HepG2 (cell line): ENCODE measurements around the gene DAPK1. TPM values are rescaled to one million over a fixed set of nuclear protein-coding genes. Genes with fewer than 3 reads are reported as not detected.

Experiments used
- AHDC1 ChIP-seq: sonication (generic); formaldehyde crosslinking; IDR thresholded peaks from 2 replicates; pipeline ENCODE4 v1.5.1; 2020; ENCODE audit warnings: mild to moderate bottlenecking, missing genetic modification reagents, borderline replicate concordance
- FOXA1 ChIP-seq, 2 experiments: fragments of 450-650 bp in 1 of 2; sonication (generic) in 1 of 2; formaldehyde crosslinking in 1 of 2; IDR thresholded peaks; 2 replicates each; pipeline versions ENCODE4 v1.4.0 to v1.6.1; 2016 to 2020; ENCODE audit warnings: missing genetic modification reagents in 1 of 2
- HMG20A ChIP-seq: IDR thresholded peaks from 2 replicates; pipeline ENCODE4 v1.6.1; 2016; ENCODE audit warnings: borderline replicate concordance
- HMGXB3 ChIP-seq: sonication (generic); formaldehyde crosslinking; IDR thresholded peaks from 2 replicates; pipeline ENCODE4 v1.4.0; 2020; ENCODE audit warnings: missing genetic modification reagents, borderline replicate concordance
- HNRNPK ChIP-seq: fragments of 200-400 bp; formaldehyde crosslinking; IDR thresholded peaks from 2 replicates; pipeline ENCODE4 v1.6.1; 2018; ENCODE audit warnings: low read length, low read depth, moderate library complexity, mild to moderate bottlenecking; ENCODE audit not compliant: poor library complexity, severe bottlenecking
- KAT2B ChIP-seq: fragments of 150-350 bp; IDR thresholded peaks from 2 replicates; pipeline ENCODE4 v1.6.1; 2014; ENCODE audit warnings: low read depth, low read length, borderline replicate concordance
- MTA3 ChIP-seq: sonication (generic); formaldehyde crosslinking; IDR thresholded peaks from 2 replicates; pipeline ENCODE4 v1.4.0; 2020; ENCODE audit warnings: missing genetic modification reagents
- NFYC ChIP-seq: IDR thresholded peaks from 2 replicates; pipeline ENCODE4 v1.6.1; 2016; ENCODE audit warnings: missing genetic modification reagents, missing compliant biosample characterization
- PAF1 ChIP-seq: IDR thresholded peaks from 2 replicates; pipeline ENCODE4 v1.6.1; 2016; ENCODE audit warnings: missing genetic modification reagents, missing compliant biosample characterization
- PHF5A ChIP-seq: IDR thresholded peaks from one replicate; pipeline ENCODE4 v1.6.1; 2018; ENCODE audit warnings: low read depth, missing genetic modification reagents; ENCODE audit not compliant: unreplicated experiment
- PHF8 ChIP-seq: sonication (generic); formaldehyde crosslinking; IDR thresholded peaks from 2 replicates; pipeline ENCODE4 v1.5.0; 2020; ENCODE audit warnings: missing genetic modification reagents
- RARA ChIP-seq: IDR thresholded peaks from 2 replicates; pipeline ENCODE4 v1.6.1; 2016; ENCODE audit warnings: missing genetic modification reagents, missing compliant biosample characterization
- SALL1 ChIP-seq: sonication (generic); formaldehyde crosslinking; IDR thresholded peaks from 2 replicates; pipeline ENCODE4 v1.8.0; 2022; ENCODE audit warnings: mild to moderate bottlenecking, missing genetic modification reagents
- ZNF337 ChIP-seq: sonication (generic); formaldehyde crosslinking; IDR thresholded peaks from 2 replicates; pipeline ENCODE4 v1.5.1; 2020; ENCODE audit warnings: missing genetic modification reagents, low read depth, mild to moderate bottlenecking, borderline replicate concordance
- ZNF510 ChIP-seq: sonication (generic); formaldehyde crosslinking; IDR thresholded peaks from 2 replicates; pipeline ENCODE4 v1.4.0; 2020; ENCODE audit warnings: low read depth, mild to moderate bottlenecking, missing genetic modification reagents
- ZNF556 ChIP-seq: sonication (generic); formaldehyde crosslinking; IDR thresholded peaks from 2 replicates; pipeline ENCODE4 v1.4.0; 2020; ENCODE audit warnings: mild to moderate bottlenecking, missing genetic modification reagents, borderline replicate concordance
- ZNF709 ChIP-seq: sonication (generic); formaldehyde crosslinking; IDR thresholded peaks from 2 replicates; pipeline ENCODE4 v1.5.0; 2020; ENCODE audit warnings: mild to moderate bottlenecking, missing genetic modification reagents
- ZNF776 ChIP-seq: sonication (generic); formaldehyde crosslinking; IDR thresholded peaks from 2 replicates; pipeline ENCODE4 v1.4.0; 2020; ENCODE audit warnings: mild to moderate bottlenecking, missing genetic modification reagents
- ZNF879 ChIP-seq: sonication (generic); formaldehyde crosslinking; IDR thresholded peaks from 2 replicates; pipeline ENCODE4 v1.8.1; 2023; ENCODE audit warnings: missing genetic modification reagents
- polyA plus RNA-seq, 8 experiments: library from polyadenylated mRNA; depleted of rRNA in 3 of 8; stranded (reverse) in 7 of 8; unstranded in 1 of 8; fragments of >200 nt; fragmentation: Illumina TruSeq in 4 of 8; extraction: Trizol in 4 of 8; gene quantifications; 2 replicates each; pipeline versions ENCODE4 v1.2.1 to v1.2.3, GENCODE V29; 2011 to 2016; ENCODE audit warnings: low read depth in 4 of 8, missing spikeins in 1 of 8, mixed read lengths in 1 of 8; ENCODE audit not compliant: insufficient read depth in 1 of 8
- total RNA-seq, 5 experiments: library from RNA; depleted of rRNA; stranded (reverse); fragments of >200 nt; fragmentation: Illumina TruSeq; extraction: Trizol; gene quantifications; 2 replicates each; pipeline ENCODE4 v1.2.3, GENCODE V29; 2016; ENCODE audit warnings: low read depth in 1 of 5
- TF ChIP-seq, protein P1 (sequence below): sonication (generic); formaldehyde crosslinking; conservative IDR thresholded peaks from 2 replicates; pipeline ENCODE4 v1.8.0; 2022; ENCODE audit warnings: low read depth, missing genetic modification reagents

Gene DAPK1
- total and polyA plus RNA-seq, 2 of the 13 experiments (the other 11 are each of a cell fraction or from before 2014, with no cell fraction given), result 35.7 to 35.9 TPM

- TF ChIP-seq HMGXB3 (CRISPR knock-in tag), result 0 out of 2 replicates have a peak, but pooled peaks have one; percentile 26
- TF ChIP-seq SALL1, result peak; percentile 79
- no peak for TF ChIP-seq PHF5A (CRISPR knock-in tag)
- TF ChIP-seq PHF8 (CRISPR knock-in tag), result no peak
- no peak for TF ChIP-seq ZNF709
- no peak for TF ChIP-seq FOXA1 (IDR thresholded peaks at IDR 0.05)
- peak; percentile 85 for TF ChIP-seq FOXA1 (CRISPR knock-in tag; IDR thresholded peaks at IDR 0.05)
- no peak for TF ChIP-seq PAF1
- peak; percentile 44; the same call in 1 of the 2 replicates for TF ChIP-seq AHDC1 (CRISPR knock-in tag)
- TF ChIP-seq HNRNPK, result no peak
- TF ChIP-seq HMG20A (CRISPR knock-in tag), result peak; percentile 84
- TF ChIP-seq, protein P1, sequence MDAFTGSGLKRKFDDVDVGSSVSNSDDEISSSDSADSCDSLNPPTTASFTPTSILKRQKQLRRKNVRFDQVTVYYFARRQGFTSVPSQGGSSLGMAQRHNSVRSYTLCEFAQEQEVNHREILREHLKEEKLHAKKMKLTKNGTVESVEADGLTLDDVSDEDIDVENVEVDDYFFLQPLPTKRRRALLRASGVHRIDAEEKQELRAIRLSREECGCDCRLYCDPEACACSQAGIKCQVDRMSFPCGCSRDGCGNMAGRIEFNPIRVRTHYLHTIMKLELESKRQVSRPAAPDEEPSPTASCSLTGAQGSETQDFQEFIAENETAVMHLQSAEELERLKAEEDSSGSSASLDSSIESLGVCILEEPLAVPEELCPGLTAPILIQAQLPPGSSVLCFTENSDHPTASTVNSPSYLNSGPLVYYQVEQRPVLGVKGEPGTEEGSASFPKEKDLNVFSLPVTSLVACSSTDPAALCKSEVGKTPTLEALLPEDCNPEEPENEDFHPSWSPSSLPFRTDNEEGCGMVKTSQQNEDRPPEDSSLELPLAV (CRISPR knock-in tag), result no peak
- no peak for TF ChIP-seq ZNF556
- TF ChIP-seq ZNF776 (CRISPR knock-in tag), result no peak
- no peak for TF ChIP-seq NFYC (CRISPR knock-in tag)
- 0 out of 2 replicates have a peak, but pooled peaks have one; percentile 39 for TF ChIP-seq RARA (CRISPR knock-in tag)
- no peak for TF ChIP-seq KAT2B
- TF ChIP-seq MTA3 (CRISPR knock-in tag), result no peak
- TF ChIP-seq ZNF337 (CRISPR knock-in tag), result no peak
- TF ChIP-seq ZNF879 (CRISPR knock-in tag), result no peak
- TF ChIP-seq ZNF510 (CRISPR knock-in tag), result no peak
Measured at GRCh38 chr9:87714819-87715218, 217.2 kb downstream of the DAPK1 start (continued).
